Epidermal melanocyte (primary cell): Measurements from ENCODE around the gene VPS13A.
"Not testable (repeated sequence)": the region's sequence is repeated elsewhere in the genome, so short reads cannot be mapped to it uniquely, and the experiment has no call there.

Experiments
- DNase-seq: peaks from one replicate; pipeline ENCODE4 v3.0.0; 2011; ENCODE audit warnings: low spot score; ENCODE audit not compliant: insufficient read length

Gene VPS13A

DNA sequence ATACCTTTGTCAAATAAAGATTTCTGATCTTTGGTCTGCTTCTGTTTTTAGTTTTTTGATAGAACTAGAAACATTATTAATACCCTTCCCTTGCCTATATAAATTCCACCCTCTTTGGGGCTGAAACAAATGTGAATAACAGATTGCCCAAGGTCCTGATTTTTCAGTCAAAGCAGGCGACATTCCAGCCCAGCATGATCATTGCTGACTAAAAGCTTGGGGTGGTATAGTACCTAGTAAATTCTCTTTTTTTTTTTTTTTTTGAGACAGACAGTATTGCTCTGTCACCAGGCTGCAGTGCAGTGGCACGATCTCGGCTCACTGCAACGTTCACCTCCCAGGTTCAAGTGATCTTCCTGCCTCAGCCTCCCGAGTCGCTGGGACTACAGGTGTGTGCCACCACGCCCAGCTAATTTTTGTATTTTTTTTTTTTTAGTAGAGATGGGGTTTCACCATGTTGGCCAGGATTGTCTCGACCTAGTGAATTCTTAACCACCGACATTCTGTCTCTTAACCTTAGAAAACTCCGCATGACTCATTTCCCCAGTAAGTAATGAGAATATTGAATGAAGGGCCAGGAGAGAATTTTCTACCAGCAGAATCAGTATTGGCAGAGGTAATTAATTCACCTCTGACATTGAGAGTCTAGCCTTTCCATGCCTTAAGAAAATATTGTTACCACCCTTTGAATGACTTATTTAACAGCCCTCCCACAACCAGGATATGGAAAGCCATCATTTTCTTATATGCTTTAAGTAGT, 244.4 kb downstream of the VPS13A start:
- DNase-seq: no peak

DNA sequence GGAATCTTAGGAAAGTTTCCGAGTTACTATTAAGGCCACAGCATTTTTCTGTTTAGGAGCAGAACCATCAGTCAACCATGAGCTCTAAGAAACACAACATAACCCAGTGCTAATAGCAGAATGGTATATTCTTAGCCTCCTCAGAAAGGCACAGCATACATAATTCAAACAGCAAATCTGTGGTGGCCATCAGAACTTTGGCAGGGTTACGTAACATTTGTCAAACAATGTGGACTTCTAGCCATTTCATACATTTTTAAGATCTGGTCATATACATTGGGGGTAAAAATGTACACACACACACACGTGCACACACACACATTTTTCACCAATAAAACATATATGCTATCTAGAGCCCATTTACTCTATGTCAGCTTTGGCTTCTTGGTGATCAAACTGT, 245.6 kb downstream of the VPS13A start:
- no peak for DNase-seq

DNA sequence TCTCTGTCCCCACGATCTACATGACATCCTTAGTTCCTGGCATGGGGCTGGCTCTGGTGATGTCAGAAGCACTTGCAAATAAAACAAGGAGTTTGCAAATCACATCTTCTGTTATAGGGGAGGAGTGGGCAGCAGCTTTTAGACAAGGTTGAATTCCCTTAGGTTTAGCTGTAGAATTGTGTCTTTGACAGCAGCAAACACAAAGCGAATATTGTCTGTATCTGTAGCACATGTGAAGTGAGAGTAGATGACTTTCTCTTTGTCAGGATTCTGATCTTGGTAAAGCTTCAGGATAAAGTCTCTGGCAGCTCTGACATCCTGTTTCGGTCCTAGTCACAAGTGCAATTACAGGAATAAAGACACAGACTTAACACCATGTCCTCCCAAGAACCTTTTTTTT, 246.5 kb downstream of the VPS13A start:
- no peak for DNase-seq

DNA sequence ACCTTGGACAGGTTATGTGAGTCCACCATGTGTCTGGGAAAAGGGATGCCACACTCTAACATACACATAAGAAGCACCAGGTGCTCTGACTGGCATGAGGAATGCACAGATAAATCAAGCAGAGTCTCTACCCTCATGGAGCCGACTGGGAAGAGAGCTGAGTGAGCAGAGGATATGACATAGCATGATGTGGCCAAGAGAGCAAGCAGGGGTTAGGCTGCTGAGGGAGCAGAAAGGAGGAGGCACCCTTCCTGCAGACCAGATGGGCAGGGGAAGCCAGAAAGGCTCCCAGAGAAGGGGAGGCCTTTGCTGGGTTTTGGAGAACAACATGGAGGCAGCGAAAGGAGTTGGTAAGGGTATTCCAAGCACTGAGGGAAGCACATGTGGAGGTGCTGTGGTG, 247.7 kb downstream of the VPS13A start:
- DNase-seq: no peak

DNA sequence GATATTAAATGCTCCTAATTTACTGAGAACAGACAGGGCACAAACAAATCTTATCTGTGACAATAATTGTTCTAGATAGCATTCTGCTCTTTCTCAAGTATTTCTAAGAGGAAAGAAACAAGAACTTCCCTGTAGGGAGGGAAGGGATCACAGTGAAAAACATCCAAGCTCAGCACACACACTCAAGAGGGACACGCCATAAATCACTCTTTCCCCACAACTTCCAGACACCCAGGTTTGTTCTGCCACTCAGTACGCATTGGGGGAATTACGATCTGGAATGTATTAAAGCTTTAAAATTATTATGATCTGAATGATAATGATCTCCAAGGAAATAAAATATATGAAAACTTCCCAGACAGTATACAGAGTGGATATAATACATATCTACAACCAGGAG, 249.4 kb downstream of the VPS13A start:
- DNase-seq: no peak

DNA sequence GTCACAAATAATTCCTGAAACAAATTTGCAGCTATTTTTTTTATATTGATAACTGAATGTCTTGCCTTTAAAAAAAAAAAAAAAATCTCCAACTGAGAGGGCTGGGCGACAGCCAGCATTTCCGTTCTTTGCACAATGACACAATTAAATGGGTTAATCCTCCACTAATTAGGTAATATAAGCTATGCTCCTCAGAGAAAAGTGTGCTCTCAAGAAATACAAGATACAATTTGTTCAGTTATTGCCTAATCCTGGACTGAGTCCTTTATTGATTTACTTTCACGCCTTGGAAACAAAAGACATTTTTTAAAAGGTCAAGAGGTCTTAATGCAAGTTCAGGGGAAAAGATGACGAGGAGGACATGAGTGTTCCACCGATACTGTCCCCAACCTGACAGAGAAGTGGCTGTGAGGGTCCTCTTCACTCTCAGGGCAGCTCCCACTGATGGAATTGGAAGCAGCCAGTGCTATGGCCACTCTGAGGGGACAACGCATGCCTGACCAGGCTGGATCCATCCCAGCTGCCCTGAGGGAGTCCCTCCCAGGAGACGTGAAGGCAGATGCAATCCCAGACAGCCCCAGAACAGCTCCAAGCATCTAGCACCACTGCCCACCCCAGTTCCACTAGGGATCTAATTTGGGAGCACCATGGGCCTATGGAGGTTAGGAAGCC, 250.1 kb downstream of the VPS13A start:
- no peak for DNase-seq

DNA sequence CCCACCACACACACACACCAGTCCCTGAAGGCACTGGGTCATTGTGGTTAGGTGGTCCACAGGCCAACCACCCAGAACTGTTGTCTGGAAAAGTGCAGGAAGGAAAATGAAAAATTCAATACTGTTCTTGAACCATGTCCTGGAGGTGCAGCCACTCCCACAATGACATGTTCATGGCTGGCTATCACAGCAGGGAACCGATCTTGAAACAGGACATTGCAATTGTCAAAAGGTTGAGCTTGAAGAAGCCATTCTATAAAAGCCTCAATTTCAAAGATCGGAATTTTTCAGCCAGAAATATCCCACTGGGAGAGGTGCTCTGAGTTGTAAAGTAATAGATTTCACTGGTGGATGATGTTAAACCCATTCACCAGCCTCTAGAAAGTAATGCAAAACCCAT, 252.6 kb downstream of the VPS13A start:
- DNase-seq: no peak

DNA sequence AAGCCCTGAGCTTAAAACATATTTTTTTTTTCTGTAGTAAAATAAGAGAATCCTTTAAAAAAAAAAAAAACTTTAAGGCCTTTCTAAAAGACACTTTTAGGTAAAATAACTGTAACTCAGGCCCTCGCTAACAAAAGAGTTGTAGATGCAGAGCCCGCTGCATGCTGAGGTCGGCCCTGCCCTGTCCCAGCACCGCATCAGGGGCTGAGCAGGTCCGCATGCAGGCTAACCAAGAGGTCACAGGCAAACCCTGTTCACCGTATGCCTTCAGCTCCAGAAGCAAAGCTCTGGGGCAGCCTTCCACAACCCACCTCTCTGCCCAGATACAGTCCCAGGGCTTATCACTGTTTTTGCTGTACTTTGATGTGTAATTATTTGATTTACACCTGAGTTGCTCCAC, 254.7 kb downstream of the VPS13A start:
- no peak for DNase-seq

DNA sequence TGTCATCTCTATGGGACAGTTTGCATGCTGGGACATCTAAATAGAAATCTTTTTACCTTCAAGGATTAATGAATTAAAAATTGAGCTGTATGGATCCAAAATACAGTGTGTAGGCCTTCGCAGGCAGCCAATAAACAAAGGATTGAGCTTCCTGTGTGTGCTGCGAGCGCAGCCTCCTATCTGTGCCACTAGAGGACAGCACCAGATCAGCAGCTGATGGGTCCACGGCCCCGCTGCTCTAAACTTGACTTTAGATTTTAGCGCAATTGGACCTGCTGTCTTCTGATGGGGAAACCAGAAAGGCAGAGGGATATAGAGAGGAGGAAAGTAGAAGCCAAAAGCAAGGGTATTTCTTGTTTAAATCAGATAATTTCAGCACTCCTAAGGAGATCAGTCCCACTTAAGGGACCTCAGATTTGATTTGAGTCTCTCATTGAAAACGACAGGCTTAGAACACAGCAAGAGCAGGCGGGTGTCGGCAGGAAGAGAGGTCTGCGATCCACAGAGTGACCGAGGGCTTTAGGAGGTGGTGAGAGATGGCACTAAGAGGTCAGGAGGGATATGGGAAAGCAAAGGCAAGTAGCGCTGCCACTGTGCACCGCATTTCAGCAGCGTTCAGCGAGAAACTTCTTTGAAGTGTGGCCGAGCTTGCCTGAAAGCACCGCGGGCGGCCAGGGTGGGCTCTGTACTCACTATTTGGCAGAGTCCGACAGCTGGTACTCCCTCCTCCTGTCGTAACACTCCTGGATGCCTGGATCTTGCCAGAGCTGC, 256.5 kb downstream of the VPS13A start:
- peak; percentile 82 for DNase-seq

DNA sequence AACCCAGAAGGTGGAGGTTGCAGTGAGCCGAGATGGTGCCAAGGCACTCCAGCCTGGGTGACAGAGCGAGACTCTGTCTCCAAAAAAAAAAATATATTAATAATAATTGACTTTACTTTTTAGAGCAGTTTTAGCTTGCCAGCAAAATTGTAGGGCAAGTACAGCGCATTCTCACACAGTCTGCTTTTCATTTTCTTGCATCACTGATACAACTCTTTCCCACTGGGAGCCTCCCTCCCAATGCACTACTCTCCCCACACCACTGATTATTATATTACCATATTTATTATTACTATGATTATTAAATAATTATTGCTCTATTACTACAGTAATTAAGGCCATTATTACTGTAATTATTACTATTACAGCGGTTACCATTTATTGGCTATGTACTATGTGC, 257.9 kb downstream of the VPS13A start:
- DNase-seq: no peak

DNA sequence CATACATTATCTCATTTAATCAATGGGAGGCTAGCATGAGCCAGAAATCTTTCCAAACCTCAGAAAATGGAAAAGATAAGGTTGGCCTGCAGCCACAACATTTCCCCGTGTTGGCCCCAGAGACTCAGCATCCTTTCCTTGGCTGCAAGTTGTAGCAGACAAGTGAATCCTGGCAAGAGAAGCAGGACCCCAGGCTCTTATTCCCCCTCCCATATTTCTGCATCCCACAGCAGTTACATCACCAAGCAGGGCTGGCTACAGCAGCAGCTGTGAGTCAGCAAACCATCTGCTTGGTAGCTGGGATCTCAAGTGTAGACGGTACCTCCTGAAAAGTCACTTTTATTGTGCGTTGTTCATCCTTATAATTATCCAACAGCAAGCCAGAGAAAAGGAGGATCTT, 258.4 kb downstream of the VPS13A start:
- DNase-seq: no peak

DNA sequence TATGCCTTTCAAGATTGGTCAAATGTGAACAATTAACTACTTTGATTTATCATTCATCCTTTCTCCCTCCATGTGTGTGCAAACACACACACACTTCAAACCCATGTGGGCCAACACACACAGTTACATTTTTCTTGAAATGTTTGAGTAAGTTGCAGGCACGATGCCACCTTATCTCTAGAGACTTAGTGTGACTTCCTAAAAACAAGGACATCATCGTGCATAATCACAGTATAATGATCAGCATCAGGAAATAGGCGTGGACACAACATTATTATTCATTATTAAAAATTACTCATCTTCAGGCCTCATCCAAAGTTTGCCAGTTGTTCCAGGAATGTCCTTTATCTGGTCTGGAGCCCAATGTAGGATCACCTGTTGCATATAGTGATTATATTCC, 261.3 kb downstream of the VPS13A start:
- DNase-seq: no peak

DNA sequence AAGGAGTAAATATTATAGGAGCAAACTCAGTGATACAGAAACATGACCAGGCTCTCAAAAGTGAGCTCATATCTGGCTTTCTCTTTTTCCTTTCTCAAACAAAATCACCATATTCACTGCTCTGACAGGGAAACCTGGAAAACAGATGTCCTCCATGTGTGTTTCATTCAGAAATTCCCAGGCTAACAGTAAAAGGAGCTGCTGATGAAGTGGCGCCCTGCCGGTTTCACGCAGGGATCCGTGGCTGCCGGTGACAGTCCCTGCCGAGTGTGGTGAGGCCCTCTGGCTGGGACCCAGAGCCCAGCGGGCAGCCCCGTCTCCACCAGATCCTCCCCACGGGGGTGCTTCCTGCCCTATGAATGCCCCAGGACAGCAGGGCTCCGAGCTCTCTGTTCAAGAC, 262.7 kb downstream of the VPS13A start:
- no peak for DNase-seq

DNA sequence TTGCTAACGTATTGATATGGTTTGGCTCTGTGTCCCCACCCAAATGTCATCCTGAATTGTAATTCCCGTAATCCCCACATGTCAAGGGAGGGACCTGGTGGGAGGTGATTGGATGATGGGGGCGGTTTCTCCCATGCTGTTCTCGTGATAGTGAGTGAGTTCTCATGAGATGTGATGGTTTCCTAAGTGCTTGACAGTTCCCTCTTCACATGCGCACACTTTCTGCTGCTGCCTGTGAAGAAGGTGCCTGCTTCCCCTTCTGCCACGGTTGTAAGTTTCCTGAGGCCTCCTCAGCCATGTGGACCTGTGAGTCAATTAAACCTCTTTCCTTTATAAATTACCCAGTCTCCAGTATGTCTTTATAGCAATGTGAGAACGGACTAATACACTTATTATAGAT, 263.8 kb downstream of the VPS13A start:
- DNase-seq: not testable (repeated sequence)

DNA sequence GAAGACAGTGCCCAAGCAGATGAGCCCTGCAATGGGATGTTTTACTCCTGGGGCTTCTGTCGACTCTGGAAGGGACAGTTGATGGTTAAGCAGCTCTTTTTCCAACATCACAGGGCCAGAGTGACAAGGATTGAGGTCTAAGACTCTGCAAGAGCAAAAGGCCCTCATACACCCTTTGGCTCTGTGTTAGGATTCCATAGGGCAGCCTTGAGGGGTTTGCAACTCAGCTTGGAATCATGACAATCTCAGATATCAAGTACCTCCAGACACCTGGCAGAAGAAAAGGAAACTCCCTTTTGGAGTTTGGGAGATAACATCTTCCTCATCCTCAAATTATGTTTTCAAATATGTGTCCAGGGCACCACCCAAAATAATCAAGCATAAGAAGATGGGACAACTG, 265.1 kb downstream of the VPS13A start:
- no peak for DNase-seq

DNA sequence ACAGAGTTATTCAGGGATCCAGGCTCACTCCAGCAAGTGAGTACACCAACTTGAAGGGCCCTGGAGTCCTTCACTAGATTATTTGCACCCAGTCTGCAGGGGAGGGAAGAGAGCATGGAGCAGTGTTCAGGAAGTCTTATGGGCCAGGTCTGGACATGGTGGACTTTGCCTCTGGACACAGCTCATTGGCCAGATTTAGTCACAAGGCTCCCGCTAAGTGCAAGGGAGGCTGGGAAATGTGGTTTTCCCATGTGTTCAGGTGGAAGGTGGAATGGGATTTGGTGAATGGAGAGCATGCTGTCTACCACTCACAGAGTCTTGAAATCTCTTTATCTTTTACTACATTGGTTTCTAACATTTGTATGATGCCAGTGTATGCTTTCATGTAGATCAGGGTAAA, 270.3 kb downstream of the VPS13A start:
- DNase-seq: no peak

DNA sequence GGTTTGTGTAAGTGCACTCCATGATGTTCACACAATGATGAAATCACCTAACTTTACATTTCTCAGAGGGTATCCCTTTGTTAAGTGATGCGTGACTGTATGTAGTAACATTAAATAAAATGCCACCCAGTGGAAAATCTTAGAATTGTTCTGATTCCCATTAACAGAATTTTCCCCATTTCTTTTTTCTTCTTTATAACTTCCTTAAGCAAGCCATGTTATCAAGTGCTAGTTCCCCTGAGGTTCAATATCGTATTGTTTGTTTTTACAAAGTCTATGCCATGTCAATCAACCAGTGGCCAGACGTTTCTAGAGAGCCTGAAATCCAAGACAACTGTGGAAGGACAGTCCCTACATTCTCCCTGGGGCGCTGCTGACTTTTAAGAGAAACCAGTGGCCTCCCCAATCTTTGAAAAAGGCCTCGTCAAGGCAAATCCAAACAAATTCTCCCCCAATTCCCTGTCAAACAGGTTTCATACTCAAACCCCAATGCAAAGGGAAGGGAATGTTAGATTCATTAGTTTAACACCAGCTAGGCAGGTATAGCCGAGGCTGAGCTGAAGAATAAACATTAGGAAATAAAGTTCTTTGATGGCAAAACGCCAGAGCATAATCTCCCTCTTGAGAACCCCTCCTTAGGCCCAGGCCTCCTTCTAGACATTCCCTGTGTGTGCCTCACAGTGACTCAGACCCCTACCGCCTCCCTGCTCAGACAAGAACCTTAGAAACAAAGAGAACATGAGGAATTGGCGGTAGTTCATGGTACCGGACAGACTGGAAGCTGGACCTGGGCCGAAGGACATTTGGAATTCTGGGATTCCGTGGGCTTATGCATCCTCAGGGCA, 272.1 kb downstream of the VPS13A start:
- DNase-seq: no peak

DNA sequence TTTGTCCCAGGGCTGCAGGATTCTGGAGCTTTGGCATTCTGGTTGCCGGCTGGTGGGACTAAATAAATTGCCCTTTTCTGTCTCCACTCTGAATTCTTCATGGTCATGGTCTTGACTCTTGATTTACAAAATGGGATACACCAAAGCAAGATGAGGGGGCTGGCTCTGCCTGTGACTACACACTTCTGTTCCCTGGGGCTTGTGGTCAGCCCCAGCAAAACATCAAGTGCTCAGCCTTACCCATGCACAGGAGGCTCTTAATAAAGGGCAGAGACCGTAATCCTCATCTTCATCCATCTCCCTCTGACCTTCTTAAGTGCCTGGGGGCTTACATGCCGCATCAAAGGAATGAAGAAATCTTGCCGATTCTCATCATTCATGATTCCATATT, 272.7 kb downstream of the VPS13A start:
- no peak for DNase-seq

DNA sequence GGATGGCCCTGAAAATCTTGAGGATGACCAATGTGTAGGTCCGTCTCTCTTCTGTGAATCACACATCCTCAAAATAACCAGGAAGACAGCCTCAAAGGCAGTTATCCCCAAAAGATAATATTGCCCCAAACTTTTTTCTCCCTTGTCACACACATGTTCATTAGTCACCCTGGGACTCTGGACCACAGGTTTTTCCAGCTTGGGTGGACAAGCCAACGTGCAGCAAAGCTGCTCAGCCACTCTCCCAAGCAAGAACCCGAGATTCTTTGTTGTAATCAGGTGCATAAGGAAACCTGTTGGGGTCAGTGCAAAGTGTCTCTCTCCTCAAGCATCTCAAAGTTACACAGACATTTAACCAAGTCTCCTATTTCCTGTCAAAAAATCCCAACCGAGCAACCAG, 274.2 kb downstream of the VPS13A start:
- no peak for DNase-seq

DNA sequence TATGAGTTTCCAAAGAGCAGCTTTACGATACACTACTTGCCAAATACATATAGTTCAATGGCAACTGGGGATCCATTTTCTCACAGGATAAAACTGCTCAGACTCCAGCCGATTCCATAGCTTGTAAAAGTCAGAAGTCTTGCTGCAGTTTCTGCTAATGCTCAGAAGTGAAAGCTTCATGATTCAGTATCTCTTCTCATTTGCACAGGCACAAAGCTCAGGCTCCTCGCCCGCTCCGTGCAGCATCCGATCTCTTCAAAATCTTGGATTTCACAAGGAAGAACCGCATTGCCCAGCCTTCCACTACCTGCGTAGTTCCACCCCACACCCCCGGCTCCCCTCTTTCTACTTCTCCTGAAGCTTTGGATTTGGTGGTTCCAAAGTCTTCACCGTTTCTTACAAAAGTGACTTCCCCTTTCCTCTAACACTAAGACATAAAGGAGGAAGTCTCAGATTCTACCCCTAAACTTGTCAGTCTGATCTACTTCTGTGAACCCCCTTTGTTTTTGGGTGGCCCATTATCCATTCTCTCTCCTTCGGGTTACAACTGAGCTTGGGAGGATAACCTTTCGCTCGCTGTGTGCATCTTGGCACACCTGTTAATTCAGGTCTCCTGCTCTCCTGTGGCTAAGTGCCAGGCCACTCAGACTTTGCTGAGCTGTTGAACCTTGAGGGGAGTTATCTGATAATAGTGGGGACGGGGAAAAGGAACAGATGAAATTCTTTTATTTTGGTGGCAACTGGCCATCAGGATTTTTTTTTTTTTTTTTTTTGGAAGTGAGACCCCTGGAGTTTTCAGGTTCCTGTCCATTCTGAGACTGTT, 276.7 kb downstream of the VPS13A start:
- no peak for DNase-seq

DNA sequence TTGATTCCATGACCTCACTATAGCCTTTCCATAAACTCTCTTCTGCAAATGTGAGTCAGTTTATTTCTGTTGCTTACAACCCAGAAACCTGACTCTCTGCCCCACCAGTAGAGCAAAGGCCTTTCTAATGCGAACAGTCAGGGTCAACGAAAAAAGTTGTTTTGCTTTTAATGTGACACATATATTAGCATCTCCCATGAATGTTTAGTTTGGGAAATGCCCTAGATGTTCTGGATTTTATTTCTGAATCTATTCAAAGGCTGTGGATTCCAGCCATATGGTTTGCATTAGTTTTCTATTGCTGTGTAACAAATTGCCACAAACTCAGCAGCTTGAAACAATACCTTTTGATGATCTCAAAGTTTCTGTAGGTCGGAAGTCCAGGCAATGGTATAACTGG, 277.3 kb downstream of the VPS13A start:
- DNase-seq: no peak
